WTC11 (cell line): ENCODE results near the gene CELF1. TPM values are rescaled to one million over a fixed set of nuclear protein-coding genes. Genes with fewer than 3 reads are reported as not detected.

Source experiments
- ATAC-seq: fragments of 200-7000 bp; cut with Tn5 transposase; 2 replicates; pipeline ENCODE4 v1.10.0; 2021; ENCODE audit warnings: mild to moderate bottlenecking, moderate library complexity
- CTCF ChIA-PET: fragments of 300-600 bp; sonication (Branson Sonifier 250); formaldehyde crosslinking; loops from one replicate; lab custom pipeline; 2021; ENCODE audit warnings: antibody characterized with exemption; lab: Charles Lee
- POLR2A ChIA-PET: fragments of 350-600 bp; sonication (Branson Sonifier 250); formaldehyde crosslinking; loops from one replicate; lab custom pipeline; 2021; ENCODE audit warnings: antibody characterized with exemption; lab: Charles Lee
- DNase-seq: peaks from one replicate; pipeline ENCODE4 v3.0.0; 2021; ENCODE audit warnings: low spot score
- H3K27ac Mint-ChIP-seq: 2 replicates; pipeline ENCODE4 v1.8.0; 2021; ENCODE audit warnings: mixed read lengths
- H3K27me3 Mint-ChIP-seq: 2 replicates; pipeline ENCODE4 v1.8.0; 2021; ENCODE audit warnings: low read depth, mild to moderate bottlenecking, moderate library complexity, mixed read lengths
- H3K36me3 Mint-ChIP-seq: 2 replicates; pipeline ENCODE4 v1.8.0; 2021; ENCODE audit warnings: mixed read lengths
- H3K4me1 Mint-ChIP-seq: 2 replicates; pipeline ENCODE4 v1.8.0; 2022; ENCODE audit warnings: mixed read lengths
- H3K4me3 Mint-ChIP-seq: 2 replicates; pipeline ENCODE4 v1.8.0; 2021; ENCODE audit warnings: mild to moderate bottlenecking, moderate library complexity, mixed read lengths
- H3K9me3 Mint-ChIP-seq: 2 replicates; pipeline ENCODE4 v1.8.0; 2021; ENCODE audit warnings: mixed read lengths
- CREB1 ChIP-seq: sonication (generic); formaldehyde crosslinking; IDR thresholded peaks from 2 replicates; pipeline ENCODE4 v1.8.0; 2023; ENCODE audit warnings: mild to moderate bottlenecking, missing genetic modification reagents
- CREM ChIP-seq: sonication (generic); formaldehyde crosslinking; IDR thresholded peaks from 2 replicates; pipeline ENCODE4 v1.8.1; 2022; ENCODE audit warnings: mild to moderate bottlenecking, missing genetic modification reagents, moderate library complexity
- ESRRA ChIP-seq: sonication (generic); formaldehyde crosslinking; IDR thresholded peaks from 2 replicates; pipeline ENCODE4 v1.8.1; 2022; ENCODE audit warnings: mild to moderate bottlenecking, missing genetic modification reagents, borderline replicate concordance
- ETV6 ChIP-seq: sonication (generic); formaldehyde crosslinking; IDR thresholded peaks from 2 replicates; pipeline ENCODE4 v1.8.1; 2022; ENCODE audit warnings: mild to moderate bottlenecking, missing genetic modification reagents
- FOXJ3 ChIP-seq: sonication (generic); formaldehyde crosslinking; IDR thresholded peaks from 2 replicates; pipeline ENCODE4 v1.9.0; 2021; ENCODE audit warnings: missing genetic modification reagents, mild to moderate bottlenecking, borderline replicate concordance
- JAZF1 ChIP-seq: fragments of 250-450 bp; sonication (Bioruptor Pico); IDR thresholded peaks from 2 replicates; pipeline ENCODE4 v1.9.0; 2021; ENCODE audit warnings: moderate library complexity, mild to moderate bottlenecking, inconsistent platforms
- OVOL2 ChIP-seq: fragments of 250-450 bp; sonication (Bioruptor Pico); IDR thresholded peaks from 2 replicates; pipeline ENCODE4 v1.9.0; 2021; ENCODE audit warnings: mild to moderate bottlenecking, borderline replicate concordance
- PRRX2 ChIP-seq: fragments of 250-450 bp; sonication (Bioruptor Pico); IDR thresholded peaks from 2 replicates; pipeline ENCODE4 v1.8.0; 2021; ENCODE audit warnings: mild to moderate bottlenecking
- RELA ChIP-seq: sonication (generic); formaldehyde crosslinking; IDR thresholded peaks from 2 replicates; pipeline ENCODE4 v1.8.1; 2022; ENCODE audit warnings: missing genetic modification reagents, mild to moderate bottlenecking, borderline replicate concordance
- RORB ChIP-seq: fragments of 250-450 bp; sonication (Bioruptor Pico); IDR thresholded peaks from 2 replicates; pipeline ENCODE4 v1.9.0; 2021; ENCODE audit warnings: mild to moderate bottlenecking
- SMAD3 ChIP-seq: sonication (generic); formaldehyde crosslinking; IDR thresholded peaks from 2 replicates; pipeline ENCODE4 v1.8.0; 2022; ENCODE audit warnings: missing genetic modification reagents, mild to moderate bottlenecking, borderline replicate concordance
- TEAD1 ChIP-seq: sonication (generic); formaldehyde crosslinking; IDR thresholded peaks from 2 replicates; pipeline ENCODE4 v1.8.0; 2022; ENCODE audit warnings: mild to moderate bottlenecking, missing genetic modification reagents
- ZNF121 ChIP-seq: sonication (generic); formaldehyde crosslinking; IDR thresholded peaks from 2 replicates; pipeline ENCODE4 v1.8.0; 2023; ENCODE audit warnings: missing genetic modification reagents
- ZNF416 ChIP-seq: fragments of 250-450 bp; sonication (Bioruptor Pico); IDR thresholded peaks from 2 replicates; pipeline ENCODE4 v1.9.0; 2021; ENCODE audit warnings: mild to moderate bottlenecking, inconsistent platforms
- ZNF423 ChIP-seq: fragments of 250-450 bp; sonication (Bioruptor Pico); IDR thresholded peaks from 2 replicates; pipeline ENCODE4 v2.1.2; 2022; ENCODE audit warnings: mild to moderate bottlenecking, moderate library complexity
- total RNA-seq: library from RNA; stranded (reverse); gene quantifications from 3 replicates; pipeline ENCODE4 v1.2.3, GENCODE V29; 2021
- TF ChIP-seq, protein P1 (sequence below): sonication (generic); formaldehyde crosslinking; IDR thresholded peaks from 2 replicates; pipeline ENCODE4 v1.8.0; 2023; ENCODE audit warnings: mild to moderate bottlenecking, missing genetic modification reagents
- TF ChIP-seq, protein P2 (sequence below): sonication (generic); formaldehyde crosslinking; IDR thresholded peaks from 2 replicates; pipeline ENCODE4 v1.8.1; 2023; ENCODE audit warnings: mild to moderate bottlenecking, missing genetic modification reagents, moderate library complexity
- TF ChIP-seq, protein P3 (sequence below): sonication (generic); formaldehyde crosslinking; IDR thresholded peaks from 2 replicates; pipeline ENCODE4 v1.8.1; 2023; ENCODE audit warnings: mild to moderate bottlenecking, missing genetic modification reagents
- TF ChIP-seq, protein P4 (sequence below): fragments of 250-450 bp; sonication (Bioruptor Pico); IDR thresholded peaks from 2 replicates; pipeline ENCODE4 v1.9.0; 2021; ENCODE audit warnings: moderate library complexity, mild to moderate bottlenecking, inconsistent platforms, borderline replicate concordance
- TF ChIP-seq, protein P5 (sequence below): fragments of 250-450 bp; sonication (Bioruptor Pico); IDR thresholded peaks from 2 replicates; pipeline ENCODE4 v1.8.0; 2021; ENCODE audit warnings: mild to moderate bottlenecking
- TF ChIP-seq, protein P6 (sequence below): sonication (generic); formaldehyde crosslinking; IDR thresholded peaks from 2 replicates; pipeline ENCODE4 v1.8.1; 2022; ENCODE audit warnings: low read depth, mild to moderate bottlenecking, moderate library complexity, missing genetic modification reagents, borderline replicate concordance
- TF ChIP-seq, protein P7 (sequence below): sonication (generic); formaldehyde crosslinking; IDR thresholded peaks from 2 replicates; pipeline ENCODE4 v1.8.1; 2022; ENCODE audit warnings: mild to moderate bottlenecking, missing genetic modification reagents, moderate library complexity, borderline replicate concordance

The CELF1 gene
- total RNA-seq, 1 experiment from 2014 or later, result 177 TPM

DNA sequence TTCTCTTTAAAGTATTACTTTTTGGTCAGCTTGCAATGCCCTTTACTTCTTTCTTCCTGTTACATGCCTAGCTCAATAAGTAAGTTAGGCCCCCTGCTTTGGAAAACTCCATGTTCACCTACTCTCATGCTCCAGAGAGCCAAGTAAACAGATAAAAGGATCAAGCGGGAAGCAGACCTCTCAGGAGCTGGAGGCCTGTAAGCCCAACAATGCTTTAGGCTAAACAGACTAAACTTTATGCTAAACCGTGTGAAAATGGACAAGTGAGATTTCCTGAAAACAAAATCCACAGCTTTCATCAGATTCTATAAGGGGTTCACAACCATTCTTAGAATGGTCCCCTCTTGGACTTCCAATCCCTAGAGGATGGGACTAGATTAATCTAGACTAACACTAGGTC, 40.2 kb downstream of the CELF1 start:
- H3K27me3 Mint-ChIP-seq, result no peaks in the 10 kb centered on the region
- peaks cover 73% of the 10 kb centered on the region for H3K4me1 Mint-ChIP-seq
- ChIA-PET CTCF (interaction anchor here (0.7 to 0.8 kb wide), 2 partner anchors 14 to 41 kb away, joined by 3 to 4 read pairs; no protein-coding TSS in a partner anchor), POLR2A (no interaction called here)
- no peak overlapping the region for H3K4me3 Mint-ChIP-seq
- peak overlapping the region; percentile 90 for H3K27ac Mint-ChIP-seq
- no peak for DNase-seq
- TF ChIP-seq, protein P1, sequence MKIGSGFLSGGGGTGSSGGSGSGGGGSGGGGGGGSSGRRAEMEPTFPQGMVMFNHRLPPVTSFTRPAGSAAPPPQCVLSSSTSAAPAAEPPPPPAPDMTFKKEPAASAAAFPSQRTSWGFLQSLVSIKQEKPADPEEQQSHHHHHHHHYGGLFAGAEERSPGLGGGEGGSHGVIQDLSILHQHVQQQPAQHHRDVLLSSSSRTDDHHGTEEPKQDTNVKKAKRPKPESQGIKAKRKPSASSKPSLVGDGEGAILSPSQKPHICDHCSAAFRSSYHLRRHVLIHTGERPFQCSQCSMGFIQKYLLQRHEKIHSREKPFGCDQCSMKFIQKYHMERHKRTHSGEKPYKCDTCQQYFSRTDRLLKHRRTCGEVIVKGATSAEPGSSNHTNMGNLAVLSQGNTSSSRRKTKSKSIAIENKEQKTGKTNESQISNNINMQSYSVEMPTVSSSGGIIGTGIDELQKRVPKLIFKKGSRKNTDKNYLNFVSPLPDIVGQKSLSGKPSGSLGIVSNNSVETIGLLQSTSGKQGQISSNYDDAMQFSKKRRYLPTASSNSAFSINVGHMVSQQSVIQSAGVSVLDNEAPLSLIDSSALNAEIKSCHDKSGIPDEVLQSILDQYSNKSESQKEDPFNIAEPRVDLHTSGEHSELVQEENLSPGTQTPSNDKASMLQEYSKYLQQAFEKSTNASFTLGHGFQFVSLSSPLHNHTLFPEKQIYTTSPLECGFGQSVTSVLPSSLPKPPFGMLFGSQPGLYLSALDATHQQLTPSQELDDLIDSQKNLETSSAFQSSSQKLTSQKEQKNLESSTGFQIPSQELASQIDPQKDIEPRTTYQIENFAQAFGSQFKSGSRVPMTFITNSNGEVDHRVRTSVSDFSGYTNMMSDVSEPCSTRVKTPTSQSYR (CRISPR knock-in tag), result no peak
- TF ChIP-seq ZNF121 (no peak), ESRRA (CRISPR knock-in tag) (no peak), RELA (CRISPR knock-in tag) (no peak), ZNF416 (CRISPR knock-in tag) (no peak), CREM (no peak), RORB (CRISPR knock-in tag) (no peak), JAZF1 (CRISPR knock-in tag) (no peak), TEAD1 (no peak), ETV6 (CRISPR knock-in tag) (no peak)
- TF ChIP-seq, protein P2, sequence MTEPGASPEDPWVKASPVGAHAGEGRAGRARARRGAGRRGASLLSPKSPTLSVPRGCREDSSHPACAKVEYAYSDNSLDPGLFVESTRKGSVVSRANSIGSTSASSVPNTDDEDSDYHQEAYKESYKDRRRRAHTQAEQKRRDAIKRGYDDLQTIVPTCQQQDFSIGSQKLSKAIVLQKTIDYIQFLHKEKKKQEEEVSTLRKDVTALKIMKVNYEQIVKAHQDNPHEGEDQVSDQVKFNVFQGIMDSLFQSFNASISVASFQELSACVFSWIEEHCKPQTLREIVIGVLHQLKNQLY (CRISPR knock-in tag), result no peak
- TF ChIP-seq, protein P3, sequence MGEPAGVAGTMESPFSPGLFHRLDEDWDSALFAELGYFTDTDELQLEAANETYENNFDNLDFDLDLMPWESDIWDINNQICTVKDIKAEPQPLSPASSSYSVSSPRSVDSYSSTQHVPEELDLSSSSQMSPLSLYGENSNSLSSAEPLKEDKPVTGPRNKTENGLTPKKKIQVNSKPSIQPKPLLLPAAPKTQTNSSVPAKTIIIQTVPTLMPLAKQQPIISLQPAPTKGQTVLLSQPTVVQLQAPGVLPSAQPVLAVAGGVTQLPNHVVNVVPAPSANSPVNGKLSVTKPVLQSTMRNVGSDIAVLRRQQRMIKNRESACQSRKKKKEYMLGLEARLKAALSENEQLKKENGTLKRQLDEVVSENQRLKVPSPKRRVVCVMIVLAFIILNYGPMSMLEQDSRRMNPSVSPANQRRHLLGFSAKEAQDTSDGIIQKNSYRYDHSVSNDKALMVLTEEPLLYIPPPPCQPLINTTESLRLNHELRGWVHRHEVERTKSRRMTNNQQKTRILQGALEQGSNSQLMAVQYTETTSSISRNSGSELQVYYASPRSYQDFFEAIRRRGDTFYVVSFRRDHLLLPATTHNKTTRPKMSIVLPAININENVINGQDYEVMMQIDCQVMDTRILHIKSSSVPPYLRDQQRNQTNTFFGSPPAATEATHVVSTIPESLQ (CRISPR knock-in tag), result no peak
- H3K36me3 Mint-ChIP-seq, result 0 out of 2 replicates have a peak, but pooled peaks cover 3% of the 10 kb centered on the region
- ATAC-seq, result no peak
- H3K9me3 Mint-ChIP-seq, result no peaks in the 10 kb centered on the region

DNA sequence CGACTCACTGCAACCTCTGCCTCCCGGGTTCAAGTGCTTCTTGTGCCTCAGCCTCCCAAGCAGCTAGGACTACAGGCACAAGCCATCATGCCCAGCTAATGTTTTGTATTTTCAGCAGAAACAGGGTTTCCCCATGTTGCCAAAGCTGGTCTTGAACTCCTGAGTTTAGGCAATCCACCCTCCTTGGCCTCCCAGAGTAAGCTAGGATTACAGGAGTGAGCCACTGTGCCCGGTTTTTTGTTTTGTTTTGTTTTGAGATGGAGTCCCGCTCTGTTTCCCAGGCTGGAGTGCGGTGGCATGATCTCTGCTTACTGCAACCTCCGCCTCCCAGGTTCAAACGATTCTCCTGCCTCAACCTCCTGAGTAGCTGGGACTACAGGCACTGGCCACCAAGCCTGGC, 41.0 kb downstream of the CELF1 start:
- Mint-ChIP-seq H3K36me3 (0 out of 2 replicates have a peak, but pooled peaks cover 3% of the 10 kb centered on the region), H3K27ac (no peak overlapping the region), H3K9me3 (no peaks in the 10 kb centered on the region), H3K4me3 (no peak overlapping the region), H3K4me1 (peaks cover 76% of the 10 kb centered on the region), H3K27me3 (no peaks in the 10 kb centered on the region)
- POLR2A ChIA-PET, result no interaction called here
- no peak for DNase-seq
- CTCF ChIA-PET, result interaction anchor here (0.7 to 0.9 kb wide), 4 partner anchors 13 to 41 kb away, joined by 3 to 4 read pairs (median 3); partner anchors contain the start of gene CELF1
- ATAC-seq, result no peak
- TF ChIP-seq, protein P4, sequence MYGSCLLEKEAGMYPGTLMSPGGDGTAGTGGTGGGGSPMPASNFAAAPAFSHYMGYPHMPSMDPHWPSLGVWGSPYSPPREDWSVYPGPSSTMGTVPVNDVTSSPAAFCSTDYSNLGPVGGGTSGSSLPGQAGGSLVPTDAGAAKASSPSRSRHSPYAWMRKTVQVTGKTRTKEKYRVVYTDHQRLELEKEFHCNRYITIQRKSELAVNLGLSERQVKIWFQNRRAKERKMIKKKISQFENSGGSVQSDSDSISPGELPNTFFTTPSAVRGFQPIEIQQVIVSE (CRISPR knock-in tag), result no peak
- TF ChIP-seq PRRX2 (CRISPR knock-in tag) (no peak), CREB1 (CRISPR knock-in tag) (no peak), SMAD3 (no peak), FOXJ3 (CRISPR knock-in tag) (no peak), RORB (CRISPR knock-in tag) (no peak), OVOL2 (no peak), ZNF423 (CRISPR knock-in tag) (no peak)
- TF ChIP-seq, protein P5, sequence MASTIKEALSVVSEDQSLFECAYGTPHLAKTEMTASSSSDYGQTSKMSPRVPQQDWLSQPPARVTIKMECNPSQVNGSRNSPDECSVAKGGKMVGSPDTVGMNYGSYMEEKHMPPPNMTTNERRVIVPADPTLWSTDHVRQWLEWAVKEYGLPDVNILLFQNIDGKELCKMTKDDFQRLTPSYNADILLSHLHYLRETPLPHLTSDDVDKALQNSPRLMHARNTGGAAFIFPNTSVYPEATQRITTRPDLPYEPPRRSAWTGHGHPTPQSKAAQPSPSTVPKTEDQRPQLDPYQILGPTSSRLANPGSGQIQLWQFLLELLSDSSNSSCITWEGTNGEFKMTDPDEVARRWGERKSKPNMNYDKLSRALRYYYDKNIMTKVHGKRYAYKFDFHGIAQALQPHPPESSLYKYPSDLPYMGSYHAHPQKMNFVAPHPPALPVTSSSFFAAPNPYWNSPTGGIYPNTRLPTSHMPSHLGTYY, result no peak
- TF ChIP-seq, protein P6, sequence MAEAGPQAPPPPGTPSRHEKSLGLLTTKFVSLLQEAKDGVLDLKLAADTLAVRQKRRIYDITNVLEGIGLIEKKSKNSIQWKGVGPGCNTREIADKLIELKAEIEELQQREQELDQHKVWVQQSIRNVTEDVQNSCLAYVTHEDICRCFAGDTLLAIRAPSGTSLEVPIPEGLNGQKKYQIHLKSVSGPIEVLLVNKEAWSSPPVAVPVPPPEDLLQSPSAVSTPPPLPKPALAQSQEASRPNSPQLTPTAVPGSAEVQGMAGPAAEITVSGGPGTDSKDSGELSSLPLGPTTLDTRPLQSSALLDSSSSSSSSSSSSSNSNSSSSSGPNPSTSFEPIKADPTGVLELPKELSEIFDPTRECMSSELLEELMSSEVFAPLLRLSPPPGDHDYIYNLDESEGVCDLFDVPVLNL (CRISPR knock-in tag), result no peak
- TF ChIP-seq, protein P7, sequence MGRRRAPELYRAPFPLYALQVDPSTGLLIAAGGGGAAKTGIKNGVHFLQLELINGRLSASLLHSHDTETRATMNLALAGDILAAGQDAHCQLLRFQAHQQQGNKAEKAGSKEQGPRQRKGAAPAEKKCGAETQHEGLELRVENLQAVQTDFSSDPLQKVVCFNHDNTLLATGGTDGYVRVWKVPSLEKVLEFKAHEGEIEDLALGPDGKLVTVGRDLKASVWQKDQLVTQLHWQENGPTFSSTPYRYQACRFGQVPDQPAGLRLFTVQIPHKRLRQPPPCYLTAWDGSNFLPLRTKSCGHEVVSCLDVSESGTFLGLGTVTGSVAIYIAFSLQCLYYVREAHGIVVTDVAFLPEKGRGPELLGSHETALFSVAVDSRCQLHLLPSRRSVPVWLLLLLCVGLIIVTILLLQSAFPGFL, result no peak
- TF ChIP-seq, protein P1 (CRISPR knock-in tag), result no peak
